VCaP (cell line): ENCODE measurements around the gene EBP.
A peak's percentile ranks its signal among the peaks of the same experiment; 100 is the strongest.
"Not testable (repeated sequence)": the region's sequence is repeated elsewhere in the genome, so short reads cannot be mapped to it uniquely, and the experiment has no call there.

Experiments
- H3K27ac ChIP-seq: fragments of 450-650 bp; 2 replicates; pipeline ENCODE4 v1.5.1; 2017
- CTCF ChIP-seq: fragments of 450-650 bp; conservative IDR thresholded peaks from 2 replicates; pipeline ENCODE4 v1.5.1; 2017; ENCODE audit warnings: mild to moderate bottlenecking, moderate library complexity

Gene EBP

GRCh38 chrX:48523682-48524081 is 2.1 kb downstream of the EBP start:
- no peak overlapping the region for H3K27ac ChIP-seq
- TF ChIP-seq CTCF = no peak

DNA sequence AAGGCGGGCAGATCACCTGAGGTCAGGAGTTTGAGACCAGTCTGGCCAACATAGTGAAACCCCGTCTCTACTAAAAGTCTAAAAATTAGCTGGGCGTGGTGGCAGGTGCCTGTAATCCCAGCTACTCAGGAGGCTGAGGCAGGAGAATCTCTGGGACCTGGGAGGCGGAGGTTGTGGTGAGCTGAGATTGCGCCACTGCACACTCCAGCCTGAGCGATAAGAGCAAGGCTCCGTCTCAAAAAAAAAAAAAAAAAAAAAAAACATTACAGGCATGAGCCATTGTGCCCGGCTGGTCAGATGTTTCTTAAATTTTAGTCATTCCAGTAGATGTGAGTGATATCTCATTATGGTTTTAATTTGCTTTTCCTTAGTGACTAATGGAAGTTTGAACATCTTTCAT is 4.2 kb downstream of the EBP start:
- not testable (repeated sequence) for H3K27ac ChIP-seq

GRCh38 chrX:48530736-48531135 is 9.1 kb downstream of the EBP start:
- no peak overlapping the region for H3K27ac ChIP-seq

DNA sequence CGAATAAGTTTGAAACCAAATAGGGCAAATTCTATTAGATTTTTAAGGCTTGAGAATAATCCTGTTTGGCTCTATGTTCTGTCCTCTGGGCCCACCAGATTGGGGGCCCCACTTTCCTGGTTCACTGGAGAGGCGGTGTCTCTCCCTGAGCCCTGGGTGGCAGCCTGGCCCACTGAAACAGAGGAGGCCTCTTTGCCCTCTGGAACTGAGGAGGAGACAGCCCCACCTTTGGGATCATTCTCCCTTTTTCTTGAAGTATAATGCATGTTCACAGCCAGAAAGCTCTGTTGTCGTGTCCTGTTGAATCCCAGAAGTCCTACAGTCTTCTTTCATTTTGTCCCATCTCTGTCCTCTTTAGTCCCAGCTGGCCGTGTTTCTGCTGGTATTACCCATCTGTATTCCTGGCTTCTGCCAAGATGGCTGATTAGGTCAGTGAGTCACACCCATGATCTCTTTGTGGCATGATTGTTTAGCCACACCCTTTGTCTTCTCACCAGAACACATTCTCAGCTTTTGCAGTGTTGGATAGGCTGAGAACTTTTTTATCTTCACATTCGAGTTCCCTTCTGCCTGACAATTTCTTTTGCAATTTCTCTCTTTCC is 9.9 kb downstream of the EBP start:
- no peak overlapping the region for H3K27ac ChIP-seq
- no peak for TF ChIP-seq CTCF

More at GRCh38 chrX:48530736-48531135, 9.1 kb downstream of the EBP start:
- no peak for TF ChIP-seq CTCF

DNA sequence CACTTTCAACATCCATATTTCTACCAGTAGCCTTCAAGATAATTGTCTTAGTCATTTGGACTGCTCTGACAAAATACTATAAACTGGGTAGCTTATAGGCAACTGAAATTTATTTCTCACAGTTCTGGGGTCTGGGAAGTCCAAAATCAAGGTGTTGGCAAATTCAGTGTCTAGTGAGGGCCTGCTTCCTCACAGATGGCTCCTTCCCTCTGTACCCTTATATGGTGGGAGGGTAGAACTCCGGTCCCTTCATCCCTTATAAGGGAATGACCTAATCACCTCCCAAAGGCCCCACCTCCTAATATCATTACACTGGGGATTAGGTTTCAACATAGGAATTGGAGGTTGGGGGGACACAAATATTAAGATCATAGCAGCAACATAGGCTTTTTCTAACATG is 10.6 kb downstream of the EBP start:
- no peak overlapping the region for H3K27ac ChIP-seq
- TF ChIP-seq CTCF = no peak

DNA sequence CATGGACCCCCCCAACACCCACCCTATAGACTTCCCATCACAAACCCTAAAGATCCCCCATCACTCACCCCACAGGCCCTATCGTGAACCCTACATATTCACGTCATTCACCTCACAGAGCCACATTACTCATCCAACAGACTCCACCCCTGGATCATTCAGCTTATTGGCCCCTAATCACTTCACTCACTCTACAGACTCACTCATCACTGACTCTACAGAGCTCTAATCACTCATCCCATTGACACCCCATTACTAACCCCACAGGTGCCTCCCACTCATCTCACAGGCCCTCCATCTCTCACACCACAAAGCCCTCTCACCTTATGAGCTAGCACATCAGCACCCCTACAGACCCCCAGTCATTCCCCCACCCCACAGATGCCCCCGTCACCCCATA is 11.6 kb downstream of the EBP start:
- TF ChIP-seq CTCF = no peak
- no peak overlapping the region for H3K27ac ChIP-seq

DNA sequence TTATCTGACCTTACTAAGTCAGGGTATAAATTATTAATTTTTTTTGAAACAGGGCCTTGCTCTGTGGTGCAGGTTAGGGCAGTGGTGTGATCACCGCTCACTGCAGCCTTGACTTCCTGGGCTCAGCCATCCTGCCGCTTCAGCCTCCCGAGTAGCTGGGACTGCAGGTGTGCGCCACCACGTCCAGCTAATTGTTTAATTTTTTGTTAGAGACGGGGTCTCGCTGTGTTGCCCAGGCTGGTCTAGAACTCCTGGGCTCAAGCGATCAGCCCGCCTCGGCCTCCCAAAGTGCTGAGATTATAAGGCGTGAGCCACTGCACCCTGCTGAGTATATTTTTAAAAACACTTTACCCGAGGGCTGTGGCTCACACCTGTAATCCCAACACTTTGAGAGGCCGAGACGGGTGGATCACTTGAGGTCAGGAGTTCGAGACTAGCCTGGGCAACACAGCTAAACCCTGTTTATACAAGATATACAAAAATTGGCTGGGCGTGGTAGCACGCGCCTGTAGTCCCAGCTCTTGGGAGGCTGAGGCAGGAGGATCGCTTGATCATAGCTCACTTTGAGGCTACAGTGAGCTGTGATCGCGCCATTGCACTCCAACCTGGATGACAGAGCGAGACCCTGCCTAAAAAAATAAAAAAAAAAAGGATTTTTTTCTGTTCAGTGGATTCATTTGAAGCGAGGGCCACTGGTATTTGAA is 17.2 kb downstream of the EBP start:
- TF ChIP-seq CTCF = no peak
- H3K27ac ChIP-seq = no peak overlapping the region

DNA sequence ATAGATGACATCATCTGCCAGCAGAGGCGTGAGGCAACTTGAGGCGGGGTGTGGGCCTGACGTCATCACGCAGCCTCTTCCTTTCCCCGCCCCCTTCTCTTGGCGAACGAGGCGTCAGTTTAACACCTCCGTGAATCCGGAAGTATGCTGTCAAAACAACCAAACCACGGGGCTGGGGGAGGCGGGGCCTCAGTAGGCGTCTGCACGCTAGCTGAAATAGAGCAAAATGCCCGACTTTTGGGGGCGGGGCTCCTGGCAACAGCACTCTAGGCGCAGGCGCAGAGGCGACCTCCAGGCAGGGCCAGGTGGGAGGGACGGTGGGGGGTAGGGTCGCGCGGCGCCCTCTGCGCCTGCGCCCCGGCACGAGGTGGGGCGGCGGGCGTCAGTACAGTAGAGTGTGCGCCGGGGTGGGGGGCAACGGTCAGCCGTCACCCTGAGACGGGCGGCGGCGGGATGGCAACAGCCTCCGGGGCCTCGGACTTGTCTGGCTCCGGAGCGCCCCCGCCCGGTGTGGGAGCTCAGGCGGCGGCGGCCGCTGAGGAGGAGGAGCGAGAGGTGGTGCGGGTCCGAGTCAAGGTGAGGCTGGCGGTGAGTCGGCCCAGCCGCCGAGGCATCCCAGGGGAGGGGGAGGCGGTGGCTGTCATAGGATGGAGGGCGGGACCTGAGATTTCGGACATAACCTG is 17.9 kb downstream of the EBP start, which contains the start of gene TBC1D25:
Gene TBC1D25, plus strand, starts transcription at position 370 of the 683 bp plus-strand sequence. Its CDS starts 84 bp downstream, at position 454.
- peak; percentile 27 for TF ChIP-seq CTCF
- peak within 1 kb of the TSS; percentile 42; the same call in 1 of the 2 replicates for H3K27ac ChIP-seq
